HepG2 (cell line): ENCODE data around the gene KRTAP12-1. TPM values are rescaled to one million over a fixed set of nuclear protein-coding genes. Genes with fewer than 3 reads are reported as not detected.

Source experiments
- ATAC-seq: fragments of 200-7000 bp; cut with Tn5 transposase; 3 replicates; pipeline ENCODE4 v1.9.1; 2020; ENCODE audit warnings: mild to moderate bottlenecking, moderate library complexity
- BruUV-seq: library from RNA; stranded (reverse); fragments of 400-500 nt; replicated peaks from 2 replicates; lab custom pipeline; 2021; lab: Mats Ljungman, UMichigan
- CTCF ChIA-PET: fragments of 300-600 bp; formaldehyde crosslinking; extraction: SDS; loops from one replicate; lab custom pipeline; 2021; ENCODE audit warnings: low total read pairs, inconsistent platforms, low intra/inter-chr PET ratio; lab: Yijun Ruan, JAX
- POLR2A ChIA-PET: fragments of 350-600 bp; sonication (Branson Sonifier 250); formaldehyde crosslinking; loops from one replicate; lab custom pipeline; 2020; ENCODE audit warnings: antibody characterized with exemption, inconsistent platforms; lab: Yijun Ruan, JAX
- DNase-seq: peaks from one replicate; pipeline ENCODE4 v3.0.0-alpha.2; 2015; ENCODE audit warnings: low spot score
- FAIRE-seq: peaks from 3 replicates; lab custom pipeline; 2011; peaks lifted over from hg19 to GRCh38; lab: Jason Lieb, UNC
- H2AFZ ChIP-seq: one replicate; pipeline ENCODE4 v1.6.1; 2011; ENCODE audit warnings: low read length, inconsistent platforms
- H3K27ac ChIP-seq: fragments of 300-600 bp; 3 replicates; pipeline ENCODE4 v1.8.0; 2011; ENCODE audit warnings: mixed run types, mild to moderate bottlenecking, mixed read lengths, low read length, inconsistent platforms; ENCODE audit not compliant: insufficient read depth; ENCODE audit errors: extremely low read length
- H3K27me3 ChIP-seq, 2 experiments: fragments of 200-600 bp in 1 of 2; 2 replicates in 1 of 2; 3 replicates in 1 of 2; pipeline versions ENCODE4 v1.6.0 to v1.8.0; 2011; ENCODE audit warnings: low read length in 2 of 2, mild to moderate bottlenecking in 2 of 2, moderate library complexity in 2 of 2, inconsistent platforms in 1 of 2; ENCODE audit not compliant: insufficient read depth in 2 of 2, control insufficient read depth in 1 of 2
- H3K36me3 ChIP-seq, 2 experiments: fragments of 200-600 bp in 1 of 2; replicated peaks in 1 of 2; 2 replicates in 1 of 2; 3 replicates in 1 of 2; pipeline versions ENCODE4 v1.5.1 to v1.8.0; 2011; ENCODE audit warnings: low read length in 2 of 2, inconsistent platforms in 1 of 2; ENCODE audit not compliant: insufficient read depth in 2 of 2, control insufficient read depth in 1 of 2
- H3K4me1 ChIP-seq: 2 replicates; pipeline ENCODE4 v1.5.1; 2012; ENCODE audit warnings: low read length, inconsistent platforms; ENCODE audit not compliant: insufficient read depth
- H3K4me2 ChIP-seq: 2 replicates; pipeline ENCODE4 v1.6.0; 2011; ENCODE audit warnings: low read depth, low read length, inconsistent platforms
- H3K4me3 ChIP-seq, 3 experiments: fragments of 200-600 bp in 1 of 3; sonication (generic), shearing (Covaris generic) in 1 of 3; replicated peaks in 1 of 3; 2 replicates each; pipeline ENCODE4 v1.5.1; 2011 to 2016; ENCODE audit warnings: low read length in 3 of 3, inconsistent platforms in 2 of 3, low read depth in 2 of 3, mild to moderate bottlenecking in 2 of 3, control low read depth in 1 of 3, mixed read lengths in 1 of 3; ENCODE audit not compliant: insufficient read depth in 1 of 3
- H3K79me2 ChIP-seq: one replicate; pipeline ENCODE4 v1.6.1; 2011; ENCODE audit warnings: low read length, inconsistent platforms; ENCODE audit not compliant: insufficient read depth
- H3K9ac ChIP-seq: 2 replicates; pipeline ENCODE4 v1.6.0; 2011; ENCODE audit warnings: mild to moderate bottlenecking, low read depth, low read length, inconsistent platforms; ENCODE audit not compliant: insufficient read depth
- H3K9me3 ChIP-seq: 2 replicates; pipeline ENCODE4 v1.5.1; 2012; ENCODE audit warnings: mild to moderate bottlenecking, low read length
- H4K20me1 ChIP-seq: 2 replicates; pipeline ENCODE4 v1.6.0; 2011; ENCODE audit warnings: inconsistent platforms, mild to moderate bottlenecking, low read length, moderate library complexity; ENCODE audit not compliant: insufficient read depth
- EHMT2 ChIP-seq: fragments of 200-600 bp; sonication (generic); IDR thresholded peaks from 2 replicates; pipeline ENCODE4 v1.7.0; 2017; ENCODE audit warnings: antibody characterized with exemption, low read depth, low read length, borderline replicate concordance
- LBX2 ChIP-seq: sonication (generic); formaldehyde crosslinking; IDR thresholded peaks from 2 replicates; pipeline ENCODE4 v1.5.0; 2020; ENCODE audit warnings: missing genetic modification reagents, mild to moderate bottlenecking, borderline replicate concordance
- SIN3A ChIP-seq: IDR thresholded peaks from 2 replicates; pipeline ENCODE4 v1.6.1; 2011; ENCODE audit warnings: low read depth, mild to moderate bottlenecking, control low read depth, low read length, borderline replicate concordance
- ZNF138 ChIP-seq: sonication (generic); formaldehyde crosslinking; IDR thresholded peaks from 2 replicates; pipeline ENCODE4 v1.5.0; 2020; ENCODE audit warnings: mild to moderate bottlenecking, low read depth, missing genetic modification reagents
- ZNF773 ChIP-seq: sonication (generic); formaldehyde crosslinking; IDR thresholded peaks from 2 replicates; pipeline ENCODE4 v1.4.0; 2020; ENCODE audit warnings: missing genetic modification reagents, borderline replicate concordance
- WGBS: methylation state at CpG from one replicate; pipeline ENCODE4 v1.1.6; 2017; ENCODE audit warnings: low lambda C conversion rate; 5-methylcytosine and 5-hydroxymethylcytosine counted together
- in situ Hi-C: cut with HindIII; loops from 2 replicates; pipeline ENCODE4 v1.10.0; 2017; ENCODE audit warnings: low pct_unique_long_range_greater_than_20kb; ENCODE audit not compliant: extremely low pct_ligation_motif_present
- intact Hi-C: fragments of 100-400 bp; cut with micrococcal nuclease; formaldehyde crosslinking; loops from one replicate; pipeline ENCODE4 v1.10.0; 2022; ENCODE audit not compliant: unreplicated experiment
- polyA plus RNA-seq, 8 experiments: library from polyadenylated mRNA; depleted of rRNA in 3 of 8; stranded (reverse) in 7 of 8; unstranded in 1 of 8; fragments of >200 nt; fragmentation: Illumina TruSeq in 4 of 8; extraction: Trizol in 4 of 8; gene quantifications; 2 replicates each; pipeline versions ENCODE4 v1.2.1 to v1.2.3, GENCODE V29; 2011 to 2016; ENCODE audit warnings: low read depth in 4 of 8, missing spikeins in 1 of 8, mixed read lengths in 1 of 8; ENCODE audit not compliant: insufficient read depth in 1 of 8
- total RNA-seq, 5 experiments: library from RNA; depleted of rRNA; stranded (reverse); fragments of >200 nt; fragmentation: Illumina TruSeq; extraction: Trizol; gene quantifications; 2 replicates each; pipeline ENCODE4 v1.2.3, GENCODE V29; 2016; ENCODE audit warnings: low read depth in 1 of 5
- TF ChIP-seq, protein P1 (sequence below): sonication (generic); formaldehyde crosslinking; IDR thresholded peaks from 2 replicates; pipeline ENCODE4 v1.4.0; 2020; ENCODE audit warnings: missing genetic modification reagents, borderline replicate concordance
- TF ChIP-seq, protein P2 (sequence below), 2 experiments: fragments of 450-650 bp in 1 of 2; sonication (generic) in 1 of 2; formaldehyde crosslinking in 1 of 2; IDR thresholded peaks; 2 replicates each; pipeline versions ENCODE4 v1.6.1 to v1.8.0; 2016 to 2022; ENCODE audit warnings: antibody characterized with exemption in 1 of 2, mild to moderate bottlenecking in 1 of 2, missing genetic modification reagents in 1 of 2

KRTAP12-1 gene
- total and polyA plus RNA-seq, 2 of the 13 experiments (the other 11 are each of a cell fraction or from before 2014, with no cell fraction given): not detected

- TF ChIP-seq SIN3A (no peak), ZNF138 (CRISPR knock-in tag) (no peak), ZNF773 (CRISPR knock-in tag) (no peak), LBX2 (CRISPR knock-in tag) (no peak), EHMT2 (no peak)
- TF ChIP-seq, protein P1, sequence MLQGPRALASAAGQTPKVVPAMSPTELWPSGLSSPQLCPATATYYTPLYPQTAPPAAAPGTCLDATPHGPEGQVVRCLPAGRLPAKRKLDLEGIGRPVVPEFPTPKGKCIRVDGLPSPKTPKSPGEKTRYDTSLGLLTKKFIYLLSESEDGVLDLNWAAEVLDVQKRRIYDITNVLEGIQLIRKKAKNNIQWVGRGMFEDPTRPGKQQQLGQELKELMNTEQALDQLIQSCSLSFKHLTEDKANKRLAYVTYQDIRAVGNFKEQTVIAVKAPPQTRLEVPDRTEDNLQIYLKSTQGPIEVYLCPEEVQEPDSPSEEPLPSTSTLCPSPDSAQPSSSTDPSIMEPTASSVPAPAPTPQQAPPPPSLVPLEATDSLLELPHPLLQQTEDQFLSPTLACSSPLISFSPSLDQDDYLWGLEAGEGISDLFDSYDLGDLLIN: no peak
- TF ChIP-seq, protein P2, sequence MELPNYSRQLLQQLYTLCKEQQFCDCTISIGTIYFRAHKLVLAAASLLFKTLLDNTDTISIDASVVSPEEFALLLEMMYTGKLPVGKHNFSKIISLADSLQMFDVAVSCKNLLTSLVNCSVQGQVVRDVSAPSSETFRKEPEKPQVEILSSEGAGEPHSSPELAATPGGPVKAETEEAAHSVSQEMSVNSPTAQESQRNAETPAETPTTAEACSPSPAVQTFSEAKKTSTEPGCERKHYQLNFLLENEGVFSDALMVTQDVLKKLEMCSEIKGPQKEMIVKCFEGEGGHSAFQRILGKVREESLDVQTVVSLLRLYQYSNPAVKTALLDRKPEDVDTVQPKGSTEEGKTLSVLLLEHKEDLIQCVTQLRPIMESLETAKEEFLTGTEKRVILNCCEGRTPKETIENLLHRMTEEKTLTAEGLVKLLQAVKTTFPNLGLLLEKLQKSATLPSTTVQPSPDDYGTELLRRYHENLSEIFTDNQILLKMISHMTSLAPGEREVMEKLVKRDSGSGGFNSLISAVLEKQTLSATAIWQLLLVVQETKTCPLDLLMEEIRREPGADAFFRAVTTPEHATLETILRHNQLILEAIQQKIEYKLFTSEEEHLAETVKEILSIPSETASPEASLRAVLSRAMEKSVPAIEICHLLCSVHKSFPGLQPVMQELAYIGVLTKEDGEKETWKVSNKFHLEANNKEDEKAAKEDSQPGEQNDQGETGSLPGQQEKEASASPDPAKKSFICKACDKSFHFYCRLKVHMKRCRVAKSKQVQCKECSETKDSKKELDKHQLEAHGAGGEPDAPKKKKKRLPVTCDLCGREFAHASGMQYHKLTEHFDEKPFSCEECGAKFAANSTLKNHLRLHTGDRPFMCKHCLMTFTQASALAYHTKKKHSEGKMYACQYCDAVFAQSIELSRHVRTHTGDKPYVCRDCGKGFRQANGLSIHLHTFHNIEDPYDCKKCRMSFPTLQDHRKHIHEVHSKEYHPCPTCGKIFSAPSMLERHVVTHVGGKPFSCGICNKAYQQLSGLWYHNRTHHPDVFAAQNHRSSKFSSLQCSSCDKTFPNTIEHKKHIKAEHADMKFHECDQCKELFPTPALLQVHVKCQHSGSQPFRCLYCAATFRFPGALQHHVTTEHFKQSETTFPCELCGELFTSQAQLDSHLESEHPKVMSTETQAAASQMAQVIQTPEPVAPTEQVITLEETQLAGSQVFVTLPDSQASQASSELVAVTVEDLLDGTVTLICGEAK (IDR thresholded peaks at IDR 0.05): no peak
- TF ChIP-seq, protein P2 (CRISPR knock-in tag; IDR thresholded peaks at IDR 0.05): no peak
- H3K27ac ChIP-seq: no peak overlapping the region
- no peaks in the 10 kb centered on the region for H3K9me3 ChIP-seq
- ATAC-seq (no peak), DNase-seq (no peak), FAIRE-seq (no peak)
- H3K4me3 ChIP-seq: no peak overlapping the region
- H3K79me2 ChIP-seq: no peaks in the 10 kb centered on the region
- no peak overlapping the region for H3K9ac ChIP-seq
- in situ Hi-C loops (no loop called here), intact Hi-C loops (no loop called here)
- no peaks in the 10 kb centered on the region for H3K36me3 ChIP-seq
- peaks cover 16 to 68% of the 10 kb centered on the region in 2 experiments for H3K27me3 ChIP-seq
- CTCF ChIA-PET: no interaction called here
- no TSS peak for BruUV-seq
- POLR2A ChIA-PET: no interaction called here
- peaks cover 13% of the 10 kb centered on the region; the same call in 1 of the 2 replicates for H3K4me1 ChIP-seq
- 47% methylated on average over 7 of the region's 25 CpGs for WGBS
- H4K20me1 ChIP-seq: no peaks in the 10 kb centered on the region
- no peak overlapping the region for H3K4me2 ChIP-seq
- no peak overlapping the region for H2AFZ ChIP-seq
Measured at GRCh38 chr21:44708866-44709425, 27.0 kb upstream of the KRTAP12-1 start.
